ENCODE data around the gene EXOSC9. TPM values are rescaled to one million over a fixed set of nuclear protein-coding genes. Genes with fewer than 3 reads are reported as not detected.
"Not testable (repeated sequence)": the region's sequence is repeated elsewhere in the genome, so short reads cannot be mapped to it uniquely, and the experiment has no call there.

Gene EXOSC9
- total RNA-seq (2014; rRNA removed; shearing (Covaris generic)): 58.4 and 69.5 TPM in 2 replicates
- 57.6 and 66.0 TPM in 2 replicates for total RNA-seq (2022)
- percentile 94 among the genes with signal in this experiment for Bru-seq, nascent RNA
- BruChase-seq, experiment 1, labeled RNA remaining after a 6-hour chase: percentile 79 among the genes with signal in this experiment
- percentile 90 among the genes with signal in this experiment for BruChase-seq, experiment 2, labeled RNA remaining after a 2-hour chase
- long read RNA-seq, transcript EXOSC9-201 (12 exons, 1,481 nt): major isoform, 66 of 99 reads
- long read RNA-seq, transcript EXOSC9-202 (13 exons, 1,529 nt): minor isoform, 9 of 99 reads
- long read RNA-seq, partial matches to known transcripts: 6 of 99 reads
- long read RNA-seq, other reads (novel, unspliced or antisense): 18 of 99 reads

DNA sequence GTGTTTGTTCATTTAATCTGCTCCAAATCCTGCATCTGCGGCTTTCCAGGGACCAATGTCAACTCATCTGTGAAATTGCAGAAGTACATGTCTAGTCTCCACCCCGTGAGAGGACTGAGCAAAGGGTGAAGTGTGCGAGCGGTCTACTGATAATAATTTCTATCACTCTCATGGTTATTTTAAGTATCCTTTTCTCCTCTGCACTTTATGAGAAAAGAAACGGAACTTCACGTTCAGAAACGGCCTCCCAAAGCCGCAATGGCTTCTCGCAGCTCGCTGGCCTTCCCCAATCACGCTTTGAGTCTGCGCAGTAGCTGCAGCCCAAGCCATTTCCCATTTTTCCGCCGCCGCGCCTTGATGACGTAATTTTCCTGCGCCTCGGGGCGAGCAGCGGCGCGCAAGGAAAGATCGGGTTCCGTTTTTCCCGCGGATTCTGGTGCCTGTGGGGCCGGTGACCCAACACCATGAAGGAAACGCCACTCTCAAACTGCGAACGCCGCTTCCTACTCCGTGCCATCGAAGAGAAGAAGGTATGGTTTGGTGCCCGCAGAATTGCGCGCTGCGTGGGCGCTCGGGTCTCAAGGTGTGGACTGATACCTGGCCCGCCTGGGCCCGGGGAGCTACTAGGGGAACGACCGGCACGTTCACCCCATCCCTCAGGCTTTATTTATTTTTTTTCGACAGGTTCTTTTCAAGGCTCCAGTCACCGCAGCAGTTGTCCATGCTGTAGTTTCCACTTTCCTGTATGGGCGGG is at the start of gene EXOSC9:
Gene EXOSC9, plus strand, starts transcription at position 363 of the 754 bp plus-strand sequence. Its CDS starts 102 bp downstream, at position 465.
- POLR2A ChIA-PET: interaction anchor here (0.5 to 3.8 kb wide), 7 partner anchors 10 to 31 kb away, joined by 3 to 22 read pairs (median 6); partner anchors contain the start of gene CCNA2
- no TSS peak for BruUV-seq (replicated peaks)

DNA sequence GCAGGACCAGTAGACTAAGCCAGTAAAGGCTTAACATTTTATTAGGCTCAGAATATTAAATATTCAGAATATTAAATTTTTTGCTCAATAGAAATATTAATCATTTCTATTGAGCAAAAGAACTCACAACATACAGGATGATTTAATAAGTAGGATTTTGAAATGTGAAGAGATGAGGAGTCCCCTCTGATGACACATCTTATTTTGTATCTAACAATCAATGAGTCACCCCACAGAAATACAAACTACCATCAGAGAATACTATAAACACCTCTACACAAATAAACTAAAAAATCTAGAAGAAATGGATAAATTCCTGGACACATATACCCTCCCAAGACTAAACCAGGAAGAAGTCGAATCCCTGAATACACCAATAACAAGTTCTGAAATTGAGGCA is 49.0 kb upstream of the EXOSC9 start:
- H3K79me2 ChIP-seq (ENCODE audit: insufficient read depth, low read depth, low read length); H4K20me1 ChIP-seq (ENCODE audit: insufficient read depth, low read length); H3K4me1 ChIP-seq (ENCODE audit: insufficient read depth, low read length, poor library complexity, severe bottlenecking); intact Hi-C loops (cut with micrococcal nuclease; ENCODE audit: unreplicated experiment); CTCF ChIA-PET (ENCODE audit: unreplicated experiment); H3K36me3 ChIP-seq (ENCODE audit: insufficient read depth, low read length); BruUV-seq (replicated peaks); H3K9me3 ChIP-seq (ENCODE audit: low read length); DNase-seq (ENCODE audit: low spot score); H2AFZ ChIP-seq (ENCODE audit: low read length); H3K4me2 ChIP-seq (ENCODE audit: low read length); H3K4me3 ChIP-seq (ENCODE audit: low read depth, low read length, poor library complexity, severe bottlenecking); POLR2A ChIA-PET; H3K27ac ChIP-seq (ENCODE audit: low read depth, low read length, poor library complexity, severe bottlenecking); H3K9me2 ChIP-seq (ENCODE audit: insufficient read depth, low read length): not testable (repeated sequence)

More for the DNA sequence above, at the start of gene EXOSC9:
- Histone ChIP-seq H3K27ac (ENCODE audit: low read depth, low read length, poor library complexity, severe bottlenecking) (peak within 1 kb of the TSS; percentile 87), H3K4me3 (ENCODE audit: low read depth, low read length, poor library complexity, severe bottlenecking) (peak within 1 kb of the TSS; percentile 95), H3K36me3 (ENCODE audit: insufficient read depth, low read length) (peaks cover 36% of the 10 kb centered on the region), H3K4me1 (ENCODE audit: insufficient read depth, low read length, poor library complexity, severe bottlenecking) (peaks cover 37% of the 10 kb centered on the region), H2AFZ (ENCODE audit: low read length) (peak within 1 kb of the TSS; percentile 96), H3K9me2 (ENCODE audit: insufficient read depth, low read length) (no peaks in the 10 kb centered on the region), H3K79me2 (ENCODE audit: insufficient read depth, low read depth, low read length) (peaks cover 43% of the 10 kb centered on the region), H4K20me1 (ENCODE audit: insufficient read depth, low read length) (no peaks in the 10 kb centered on the region), H3K4me2 (ENCODE audit: low read length) (peak within 1 kb of the TSS; percentile 97), H3K9me3 (ENCODE audit: low read length) (no peaks in the 10 kb centered on the region)
- CTCF ChIA-PET (ENCODE audit: unreplicated experiment): no interaction called here
- TF ChIP-seq CTCF (conservative IDR thresholded peaks at IDR 0.05; ENCODE audit: low read length): no peak
- no peak for TF ChIP-seq EZH2phosphoT487 (IDR thresholded peaks at IDR 0.05; ENCODE audit: borderline replicate concordance, low read depth, low read length)
- DNase-seq (ENCODE audit: low spot score): peak; percentile 93
- intact Hi-C loops (cut with micrococcal nuclease; ENCODE audit: unreplicated experiment): loop anchor here (1.0 kb wide), 1 partner anchor 22 kb away; the partner anchor contains the start of gene CCNA2

GRCh38 chr4:121758925-121759568 is 42.1 kb upstream of the EXOSC9 start:
- Histone ChIP-seq H3K27ac (ENCODE audit: low read depth, low read length, poor library complexity, severe bottlenecking) (no peak overlapping the region), H3K36me3 (ENCODE audit: insufficient read depth, low read length) (no peaks in the 10 kb centered on the region), H3K4me2 (ENCODE audit: low read length) (no peak overlapping the region), H4K20me1 (ENCODE audit: insufficient read depth, low read length) (no peaks in the 10 kb centered on the region), H3K79me2 (ENCODE audit: insufficient read depth, low read depth, low read length) (no peaks in the 10 kb centered on the region), H2AFZ (ENCODE audit: low read length) (no peak overlapping the region), H3K4me1 (ENCODE audit: insufficient read depth, low read length, poor library complexity, severe bottlenecking) (no peaks in the 10 kb centered on the region), H3K4me3 (ENCODE audit: low read depth, low read length, poor library complexity, severe bottlenecking) (no peak overlapping the region), H3K9me2 (ENCODE audit: insufficient read depth, low read length) (no peaks in the 10 kb centered on the region), H3K9me3 (ENCODE audit: low read length) (no peaks in the 10 kb centered on the region)
- ChIA-PET CTCF (ENCODE audit: unreplicated experiment) (no interaction called here), POLR2A (interaction anchor here (0.6 kb wide), 1 partner anchor 136 kb away, joined by 3 read pairs; no protein-coding TSS in a partner anchor)
- TF ChIP-seq EZH2phosphoT487 (IDR thresholded peaks at IDR 0.05; ENCODE audit: borderline replicate concordance, low read depth, low read length) (no peak), CTCF (conservative IDR thresholded peaks at IDR 0.05; ENCODE audit: low read length) (no peak)
- BruUV-seq (replicated peaks): no TSS peak
- DNase-seq (ENCODE audit: low spot score): no peak
- intact Hi-C loops (cut with micrococcal nuclease; ENCODE audit: unreplicated experiment): no loop called here

Measured in OCI-LY7 (cell line).